GM18909 (cell line): ENCODE data around the gene ST8SIA3.
"Not testable (repeated sequence)": the region's sequence is repeated elsewhere in the genome, so short reads cannot be mapped to it uniquely, and the experiment has no call there.

ENCODE experiments used
- ATAC-seq: cut with Tn5 transposase; IDR thresholded peaks from one replicate; pipeline ENCODE4 v1.9.1; 2021; ENCODE audit warnings: mild to moderate bottlenecking; ENCODE audit not compliant: unreplicated experiment, poor library complexity

The ST8SIA3 gene

GRCh38 chr18:57362714-57363113 is 10.4 kb downstream of the ST8SIA3 start:
- ATAC-seq, result no peak

- ATAC-seq, result no peak
Measured at GRCh38 chr18:57364460-57364859, 12.1 kb downstream of the ST8SIA3 start.

DNA sequence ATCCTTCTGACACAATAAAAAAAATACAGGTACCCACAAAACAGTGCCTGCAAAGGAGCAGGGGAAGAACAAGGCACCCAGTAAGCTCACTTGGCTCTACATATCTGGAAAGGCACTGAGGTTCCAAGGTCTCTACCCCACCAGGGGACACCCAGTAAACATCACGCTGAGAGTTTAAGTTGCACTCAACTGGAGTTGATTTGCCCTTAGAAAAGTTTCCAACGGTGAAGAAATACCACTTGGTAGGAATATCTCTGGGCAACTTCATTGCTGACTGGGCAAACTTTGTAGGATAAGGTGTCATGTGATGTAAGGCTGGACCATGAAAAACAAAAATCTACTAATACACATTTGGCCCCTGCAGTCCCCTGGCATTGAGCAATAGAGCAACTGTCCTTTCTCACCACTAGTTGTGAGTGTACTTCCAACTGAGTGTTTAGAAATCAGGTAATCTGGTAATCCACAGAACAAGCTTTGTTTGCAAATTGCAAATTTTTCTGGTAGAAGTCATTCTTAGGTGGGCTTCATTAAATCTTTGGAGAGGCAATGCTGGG is 14.2 kb downstream of the ST8SIA3 start:
- no peak for ATAC-seq

DNA sequence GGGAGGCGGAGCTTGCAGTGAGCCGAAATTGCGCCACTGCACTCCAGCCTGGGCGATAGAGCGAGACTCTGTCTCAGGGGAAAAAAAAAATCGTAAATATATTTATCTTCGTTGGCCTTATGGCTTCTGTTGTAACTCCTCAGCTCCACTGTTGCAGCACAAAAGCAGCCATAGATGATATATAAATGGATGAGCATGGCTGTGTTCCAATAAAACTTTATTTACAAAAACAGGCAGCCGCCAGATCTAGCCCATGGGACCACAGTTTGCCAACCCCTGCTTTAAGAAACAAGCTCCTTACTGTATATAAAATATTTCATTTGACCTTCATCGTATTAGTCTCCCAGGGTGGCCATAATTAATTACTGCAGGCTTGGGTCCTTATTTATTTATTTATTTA is 20.1 kb downstream of the ST8SIA3 start:
- ATAC-seq, result no peak

DNA sequence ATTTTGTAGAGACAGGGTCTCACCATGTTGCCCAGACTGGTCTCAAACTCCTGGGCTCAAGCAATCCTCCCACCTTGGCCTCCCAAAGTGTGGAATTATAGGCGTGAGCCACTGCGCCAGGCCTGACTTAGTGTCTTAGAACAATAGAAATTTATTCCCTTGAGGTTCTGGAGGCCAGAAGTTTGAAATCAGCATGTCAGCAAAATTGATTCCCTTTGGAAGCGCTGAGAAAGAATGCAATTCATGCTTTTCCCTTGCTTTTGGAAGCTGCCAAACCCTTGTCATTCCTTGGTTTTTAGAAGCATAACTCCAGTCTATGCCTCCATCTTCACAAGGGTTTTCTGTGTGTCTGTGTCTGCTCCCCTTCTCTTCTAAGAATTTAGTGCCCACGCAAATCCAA is 20.7 kb downstream of the ST8SIA3 start:
- ATAC-seq, result no peak

DNA sequence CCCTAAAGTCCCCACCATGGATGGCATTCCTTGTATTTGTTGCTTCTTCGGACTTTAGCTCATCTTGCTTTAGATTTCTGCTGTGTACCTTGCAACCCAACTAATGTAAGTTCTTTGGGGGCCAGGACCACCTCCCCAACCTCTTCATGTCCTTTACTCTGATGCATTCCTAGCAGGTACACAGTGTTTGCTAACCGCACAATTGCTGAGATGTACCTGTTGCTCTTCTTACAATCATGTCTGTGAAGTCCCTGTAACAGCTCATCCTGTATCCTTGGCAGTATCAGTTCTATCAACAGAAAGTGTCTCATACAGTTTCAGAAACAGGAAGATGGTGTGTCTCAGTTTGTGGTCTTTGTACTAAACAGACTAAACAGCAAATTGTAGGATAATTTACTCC is 24.1 kb downstream of the ST8SIA3 start:
- ATAC-seq, result no peak

DNA sequence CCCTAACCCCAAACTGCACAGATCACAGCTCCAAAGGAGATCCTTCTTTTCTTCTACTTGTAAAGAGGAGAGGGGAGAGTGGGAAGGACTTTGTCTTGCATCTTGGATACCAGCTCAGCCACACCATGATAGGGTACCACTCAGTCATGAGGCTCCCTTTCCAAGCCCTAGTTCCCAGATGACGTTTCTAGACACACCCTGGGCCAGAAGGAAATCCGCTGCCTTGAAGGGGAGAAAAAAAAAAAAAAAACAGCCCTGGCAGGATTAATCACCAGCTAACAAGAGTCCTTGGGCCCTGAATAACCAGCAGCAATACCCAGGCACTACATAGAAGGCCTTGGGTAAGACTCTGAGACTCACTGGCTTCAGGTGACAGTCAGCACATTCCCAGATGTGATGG is 36.9 kb downstream of the ST8SIA3 start:
- ATAC-seq, result no peak

DNA sequence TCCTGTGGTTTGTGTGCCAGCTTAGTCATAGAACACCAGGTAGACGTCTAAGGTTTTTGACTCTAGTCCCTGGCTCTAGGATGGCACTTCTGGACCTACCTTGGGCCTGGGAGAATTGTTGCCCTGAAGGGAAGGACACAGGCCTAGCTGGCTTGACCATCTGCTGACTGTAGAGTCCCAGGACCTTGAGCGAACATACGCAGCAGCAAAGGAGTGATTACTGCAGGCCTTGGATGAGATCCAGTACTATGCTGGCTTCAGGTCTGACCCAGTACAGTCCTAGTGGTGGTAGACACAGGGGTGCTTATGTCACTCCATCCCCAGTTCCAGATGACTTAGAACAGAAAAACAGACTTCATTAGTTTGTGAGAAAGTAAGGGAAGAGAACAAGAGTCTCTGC is 37.7 kb downstream of the ST8SIA3 start:
- no peak for ATAC-seq

GRCh38 chr18:57394749-57395148 is 42.4 kb downstream of the ST8SIA3 start:
- ATAC-seq, result not testable (repeated sequence)

GRCh38 chr18:57396831-57397230 is 44.5 kb downstream of the ST8SIA3 start:
- ATAC-seq, result not testable (repeated sequence)

DNA sequence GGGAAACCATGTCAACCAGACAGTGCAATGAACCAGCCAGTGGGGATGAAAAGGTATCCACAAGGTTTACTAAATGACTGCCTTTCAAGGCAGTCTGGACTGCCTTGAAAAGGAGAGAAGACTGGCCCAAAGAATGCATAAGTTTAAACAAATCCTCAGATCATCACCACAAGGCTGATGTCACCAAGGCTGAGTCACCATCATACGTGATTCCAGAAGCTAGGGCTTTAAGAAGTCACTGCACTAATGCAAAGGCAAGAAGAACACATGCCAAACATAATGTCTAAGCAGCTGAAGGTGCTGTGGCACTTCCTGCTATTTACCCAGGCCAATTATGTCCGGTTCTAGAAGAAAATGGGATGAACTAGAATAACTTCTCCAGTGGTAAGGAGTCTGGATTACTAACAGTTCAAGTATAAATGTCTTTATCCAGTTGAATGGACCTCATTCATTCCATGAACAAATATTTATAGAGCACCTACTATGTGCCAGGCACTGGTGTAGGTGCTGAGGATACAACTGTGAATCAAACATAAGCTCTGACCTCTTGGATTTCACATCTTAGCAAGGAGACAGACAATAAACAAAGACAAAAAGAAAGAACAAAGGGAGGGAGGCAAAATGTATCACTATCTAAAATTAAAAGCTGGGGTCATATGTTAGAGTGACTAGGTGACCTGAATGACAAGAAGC is 45.2 kb downstream of the ST8SIA3 start:
- ATAC-seq, result no peak

GRCh38 chr18:57404345-57404744 is 52.0 kb downstream of the ST8SIA3 start:
- no peak for ATAC-seq

- ATAC-seq, result no peak
Measured at GRCh38 chr18:57409650-57410049, 57.3 kb downstream of the ST8SIA3 start.

GRCh38 chr18:57410749-57411148 is 58.4 kb downstream of the ST8SIA3 start:
- no peak for ATAC-seq

GRCh38 chr18:57416542-57416941 is 64.2 kb downstream of the ST8SIA3 start:
- no peak for ATAC-seq
